NCI-H1694 (cell line): Measurements from ENCODE around the gene CHRNA9.

Experiments used
- DNase-seq: peaks from one replicate; lab custom pipeline; 2025; lab: John Stamatoyannopoulos, UW

Gene CHRNA9

GRCh38 chr4:40308528-40309122 lies 26.5 kb upstream of the CHRNA9 start:
- DNase-seq = no peak

DNA sequence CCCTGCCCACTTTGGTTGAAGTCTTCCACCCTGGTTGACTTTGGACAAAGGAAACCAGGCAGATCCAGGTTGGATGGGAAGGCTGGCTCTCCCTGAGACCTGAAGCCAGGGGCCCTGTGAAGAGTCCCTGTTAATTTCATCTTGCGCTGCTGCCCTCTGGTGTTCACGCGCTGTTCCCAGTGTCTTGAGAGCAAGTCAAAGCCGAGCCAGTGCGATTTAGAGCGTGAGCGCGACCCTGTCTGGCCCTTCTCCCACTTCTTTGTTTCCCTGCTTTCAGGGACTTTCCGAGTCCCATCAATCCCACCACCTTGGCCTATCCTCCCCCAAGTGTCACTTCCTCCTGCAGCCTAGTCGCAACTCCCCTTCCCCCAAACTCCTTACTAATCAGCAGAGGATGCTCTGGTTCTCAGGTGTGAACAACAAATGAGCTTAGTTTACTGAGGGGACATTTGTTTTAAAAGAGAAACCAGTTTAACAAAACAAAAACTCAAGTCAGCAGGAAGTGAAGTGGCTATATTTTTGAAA lies 25.8 kb upstream of the CHRNA9 start:
- DNase-seq = no peak

GRCh38 chr4:40310225-40310624 lies 24.9 kb upstream of the CHRNA9 start:
- no peak for DNase-seq

DNA sequence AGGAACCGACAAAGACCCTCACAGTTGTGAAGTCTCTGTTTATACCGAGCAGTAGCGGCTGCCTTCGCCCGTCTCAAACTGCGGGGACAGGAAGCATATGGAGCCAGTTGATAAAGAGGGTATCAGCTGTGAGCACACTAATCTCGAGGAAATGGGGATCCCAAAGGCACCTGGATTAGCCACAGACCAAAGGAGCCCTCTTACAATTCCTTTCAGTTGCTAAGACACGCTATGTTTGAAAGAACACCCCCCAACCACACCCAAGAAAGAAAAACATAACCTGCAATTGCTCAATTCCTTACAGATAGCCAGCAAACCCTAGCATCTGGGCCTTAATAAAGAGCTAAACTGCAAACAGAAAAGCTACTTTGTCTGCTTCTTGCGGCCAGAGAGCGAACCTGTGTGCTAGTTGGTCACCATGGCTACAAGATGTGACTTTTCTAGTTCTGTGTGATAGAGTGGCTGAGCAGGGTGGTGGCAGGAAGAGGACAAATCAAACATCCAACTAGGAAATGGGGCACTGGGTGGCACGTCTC lies 23.3 kb upstream of the CHRNA9 start:
- no peak for DNase-seq

GRCh38 chr4:40314951-40315350 lies 20.2 kb upstream of the CHRNA9 start:
- DNase-seq = no peak

DNA sequence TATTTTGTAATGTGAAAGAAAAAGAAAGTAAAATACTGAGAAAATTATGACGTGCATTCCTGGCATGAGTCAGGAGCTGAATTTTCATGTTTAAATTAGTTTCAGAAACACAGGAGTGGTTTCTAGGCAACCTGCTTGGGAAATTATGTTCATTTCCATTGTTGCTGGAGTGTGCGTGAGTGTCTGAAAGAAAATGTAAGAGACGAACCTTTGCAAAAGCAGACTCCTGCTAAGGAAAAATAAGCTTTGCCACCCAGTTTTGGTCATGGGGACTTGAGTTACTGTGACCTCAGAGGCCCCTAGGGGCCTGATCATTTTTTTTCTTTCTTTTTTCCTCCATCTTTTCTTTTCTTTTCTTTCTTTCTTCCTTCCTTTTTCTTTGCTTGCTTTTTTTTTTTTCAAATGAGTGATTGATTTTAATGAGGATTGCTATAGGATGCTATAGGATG lies 18.8 kb upstream of the CHRNA9 start:
- DNase-seq = no peak

DNA sequence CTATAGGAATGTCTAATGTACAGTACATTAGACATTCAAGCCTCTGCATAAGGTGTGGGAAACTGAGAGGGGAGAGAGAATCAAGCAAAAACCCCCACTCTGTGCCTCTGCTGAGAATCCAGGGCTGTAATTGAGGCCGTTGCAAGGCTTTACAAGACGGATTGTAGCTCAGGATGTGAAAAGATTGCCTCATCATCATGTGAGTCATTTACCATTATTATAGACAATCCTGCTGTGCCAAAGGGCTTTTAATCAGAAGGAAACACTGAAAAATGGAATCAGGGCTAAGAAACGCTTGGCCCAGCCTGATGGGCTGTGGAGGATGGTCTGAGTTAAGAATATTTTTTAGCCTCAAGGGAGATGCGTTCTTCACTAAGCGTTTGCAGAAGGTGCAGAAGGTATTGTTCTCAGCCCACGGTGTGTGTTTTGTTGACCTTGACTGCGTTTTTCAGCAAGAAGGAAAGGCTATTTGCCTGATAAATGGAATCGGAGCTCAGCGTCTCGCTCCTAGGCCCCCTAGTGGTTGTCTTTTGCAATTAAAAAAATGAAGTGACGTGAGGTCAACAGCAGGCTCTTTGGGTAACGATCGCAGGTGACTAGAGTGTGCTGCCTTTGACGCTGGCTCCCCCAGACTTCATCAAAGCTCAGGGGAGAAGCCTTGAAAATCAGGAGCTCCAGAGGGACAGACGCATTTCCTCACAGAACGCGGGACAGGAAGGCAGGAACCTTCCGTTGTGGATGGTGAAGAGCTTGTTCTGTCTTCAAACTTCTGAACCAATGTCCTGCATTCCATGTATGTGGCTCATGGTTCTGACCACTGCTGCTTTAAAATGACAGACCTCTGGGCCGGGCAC lies 18.1 kb upstream of the CHRNA9 start:
- DNase-seq = no peak

DNA sequence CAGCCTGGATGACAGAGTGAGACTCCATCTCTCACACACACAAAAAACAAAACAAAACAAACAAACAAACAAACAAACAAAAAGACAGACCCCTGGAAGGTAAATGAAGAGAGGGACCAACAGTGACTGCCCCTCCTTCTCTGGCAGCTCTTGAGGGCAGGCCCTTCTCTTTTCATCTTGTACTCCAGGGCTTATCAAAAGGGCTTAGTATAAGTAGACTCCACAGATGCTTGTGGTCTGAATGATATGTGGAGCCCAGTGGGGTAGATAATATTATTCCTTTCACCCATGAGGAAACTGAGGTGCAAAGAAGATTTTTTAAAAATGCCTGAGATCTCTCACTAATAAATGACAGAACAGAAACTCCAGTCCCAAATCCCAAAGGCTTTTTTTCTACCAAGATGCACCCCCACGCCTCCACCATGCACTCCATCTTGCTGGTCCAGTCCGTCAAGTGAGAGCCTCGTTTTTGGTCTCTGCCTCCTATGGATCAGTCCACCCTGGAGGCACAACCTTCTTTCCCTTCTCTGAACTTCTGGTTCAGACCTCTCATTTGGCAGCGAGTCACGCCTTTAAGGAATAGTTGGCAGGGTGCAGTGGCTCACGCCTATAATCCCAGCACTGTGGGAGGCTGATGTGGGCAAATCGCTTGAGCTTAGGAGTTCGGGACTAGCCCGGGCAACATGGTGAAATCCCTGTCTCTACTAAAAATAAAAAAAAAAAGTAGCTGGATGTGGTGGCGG lies 17.0 kb upstream of the CHRNA9 start:
- DNase-seq = no peak

GRCh38 chr4:40321574-40322275 lies 13.4 kb upstream of the CHRNA9 start:
- DNase-seq = no peak

- DNase-seq = no peak
Measured at GRCh38 chr4:40322811-40323210, 12.3 kb upstream of the CHRNA9 start.

DNA sequence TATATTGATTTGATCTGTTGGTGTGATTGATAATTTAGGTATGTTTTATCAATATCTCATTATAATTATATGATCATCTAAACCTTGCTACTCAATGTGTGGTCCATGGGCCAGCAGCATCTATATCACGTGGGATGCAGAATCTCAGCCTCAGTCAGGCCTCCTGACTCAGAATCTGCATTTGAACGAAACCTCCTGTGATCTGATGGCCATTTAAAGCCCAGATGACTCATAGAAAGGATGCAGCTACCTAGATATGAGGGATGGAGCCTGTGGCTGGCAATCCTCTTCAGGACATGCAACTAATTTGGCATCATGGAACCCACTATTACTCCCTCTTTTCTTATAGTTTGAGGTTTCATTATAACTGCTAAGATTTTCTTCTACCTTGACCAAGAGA lies 11.3 kb upstream of the CHRNA9 start:
- DNase-seq = no peak

DNA sequence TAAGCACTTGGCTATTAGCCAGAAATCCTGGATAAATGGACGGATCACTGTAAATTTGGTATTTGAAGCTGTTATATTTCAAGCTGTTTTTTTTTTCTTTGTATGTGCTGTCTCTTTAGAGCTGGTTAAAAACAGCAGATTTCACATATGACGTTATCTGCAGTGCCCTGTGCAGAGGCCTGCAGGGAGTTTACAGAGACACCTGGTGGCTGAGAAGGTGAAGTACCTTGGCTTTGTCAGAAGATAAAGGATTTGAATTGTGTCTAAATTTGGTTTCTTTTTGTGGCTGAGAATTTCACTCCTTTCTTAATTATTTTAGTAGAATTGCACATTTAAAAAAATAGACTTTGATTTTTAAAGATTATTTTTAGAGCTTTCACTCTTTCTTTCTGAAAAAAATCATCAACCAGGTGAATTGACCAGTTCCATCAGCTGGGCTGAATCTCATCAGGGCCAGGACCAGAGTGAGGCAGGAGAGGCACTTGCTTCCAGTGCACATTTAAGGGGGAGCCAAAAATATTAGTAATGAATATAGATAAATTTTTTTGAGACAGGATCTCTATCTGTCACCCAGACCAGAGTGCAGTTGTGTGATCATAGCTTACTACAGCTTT lies 9.6 kb upstream of the CHRNA9 start:
- peak; percentile 42 for DNase-seq

- DNase-seq = no peak
Measured at GRCh38 chr4:40327340-40327739, 7.8 kb upstream of the CHRNA9 start.

- no peak for DNase-seq
Measured at GRCh38 chr4:40328383-40328782, 6.8 kb upstream of the CHRNA9 start.

GRCh38 chr4:40329805-40330204 lies 5.3 kb upstream of the CHRNA9 start:
- DNase-seq = no peak

DNA sequence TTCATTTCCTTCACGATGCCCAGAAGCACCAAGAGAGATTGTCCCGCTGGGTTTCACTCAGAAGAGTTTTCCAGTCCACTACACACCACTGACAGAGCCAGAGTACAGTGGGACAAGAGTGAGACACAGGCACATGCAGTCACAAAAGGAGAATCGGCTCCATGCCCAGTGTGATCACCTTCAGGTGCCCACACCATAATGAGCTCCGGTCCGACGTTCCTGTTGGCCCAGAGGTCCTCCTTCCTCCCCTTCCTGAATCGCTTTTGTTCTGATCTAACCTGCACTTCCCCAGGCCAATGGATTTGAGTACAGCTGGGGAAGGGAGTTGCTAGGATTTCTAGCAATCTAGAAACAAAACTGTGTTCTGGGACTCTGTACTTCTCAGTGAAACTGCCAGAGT lies 4.6 kb upstream of the CHRNA9 start:
- DNase-seq = no peak

DNA sequence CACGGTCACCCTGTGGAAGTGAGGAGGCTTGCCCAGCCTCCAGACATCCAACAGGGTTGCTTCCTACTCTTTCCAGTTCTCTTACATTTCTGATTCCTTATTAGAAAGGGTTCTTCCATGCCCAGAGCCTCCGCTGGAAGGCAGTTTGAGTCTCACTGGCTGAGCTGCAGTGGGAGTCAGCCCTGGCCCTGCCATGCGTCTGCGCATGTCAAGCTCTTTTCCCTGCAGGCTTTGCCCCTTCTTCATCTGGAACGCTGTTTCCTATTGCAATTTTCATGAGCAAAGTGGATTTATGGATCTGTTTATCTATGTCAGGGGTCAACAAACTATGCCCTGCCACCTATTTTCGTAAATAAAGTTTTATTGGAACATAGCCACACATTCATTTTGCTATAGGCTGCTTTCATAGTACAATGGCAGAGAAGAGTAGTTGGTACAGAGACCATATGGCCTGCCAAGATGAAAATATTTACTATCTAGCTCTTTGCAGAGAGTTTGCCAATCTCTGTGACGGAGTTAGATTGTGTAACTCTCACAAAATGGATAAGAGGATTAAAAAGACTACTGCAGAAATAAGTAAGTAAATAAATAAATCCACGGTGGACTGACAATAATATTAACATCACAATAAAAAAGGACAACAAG lies 3.9 kb upstream of the CHRNA9 start:
- DNase-seq = no peak

GRCh38 chr4:40331961-40332360 lies 3.2 kb upstream of the CHRNA9 start:
- no peak for DNase-seq

DNA sequence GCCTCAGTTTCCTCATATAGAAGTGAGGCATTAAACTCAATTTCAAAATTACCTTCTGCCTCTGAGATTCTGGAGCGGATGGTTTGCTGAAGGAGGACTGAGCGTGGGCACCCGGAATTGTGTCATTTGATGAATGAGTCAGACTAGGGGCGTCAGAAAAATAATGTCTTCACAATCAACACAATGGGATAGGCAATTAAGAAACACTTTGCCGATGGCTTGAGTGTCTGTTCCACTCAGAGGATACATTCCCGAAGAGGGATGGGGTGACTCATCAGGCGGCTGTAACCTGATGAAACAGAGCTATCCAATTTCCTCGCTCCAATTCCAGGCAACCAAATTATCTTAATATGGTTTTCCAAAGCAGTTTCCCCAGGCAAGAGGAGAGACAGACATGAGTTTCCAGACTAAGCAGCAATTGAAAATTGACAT lies 1.2 kb upstream of the CHRNA9 start:
- DNase-seq = no peak

DNA sequence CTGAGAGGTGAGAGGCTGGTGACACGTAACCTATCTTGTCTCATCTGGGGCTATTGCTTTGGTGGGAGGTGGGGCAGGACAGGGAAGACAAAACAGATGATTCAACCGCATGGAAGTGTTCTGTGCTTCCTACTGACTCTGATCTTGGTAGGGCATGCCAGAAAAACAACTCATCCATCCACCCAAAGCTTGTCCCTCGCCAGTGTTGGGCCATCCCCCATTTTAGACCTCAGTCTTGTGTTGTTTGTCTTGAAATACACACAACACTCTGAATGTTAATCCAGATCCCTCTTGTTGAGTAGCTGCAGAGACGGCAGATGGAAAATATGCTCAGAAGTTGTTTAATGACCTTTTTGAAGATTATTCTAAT lies 377 bp downstream of the CHRNA9 start:
- DNase-seq = no peak

DNA sequence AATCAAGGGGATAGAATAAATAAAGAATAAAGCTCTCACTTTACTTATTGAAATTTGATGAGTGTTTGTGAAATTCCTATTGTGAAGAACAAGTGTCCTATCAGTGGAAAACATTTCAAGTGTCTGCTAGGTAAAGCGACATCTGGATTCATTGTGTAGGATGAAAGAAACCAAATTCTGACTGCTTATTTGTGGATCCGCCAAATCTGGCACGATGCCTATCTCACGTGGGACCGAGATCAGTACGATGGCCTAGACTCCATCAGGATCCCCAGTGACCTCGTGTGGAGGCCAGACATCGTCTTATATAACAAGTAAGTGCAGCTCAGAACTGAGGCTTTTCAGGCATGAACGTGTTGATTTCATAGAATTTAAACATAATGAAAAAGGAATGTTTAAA lies 1.9 kb downstream of the CHRNA9 start:
- no peak for DNase-seq
